ENCODE data around the gene GSTA4. TPM values are rescaled to one million over a fixed set of nuclear protein-coding genes. Genes with fewer than 3 reads are reported as not detected.

Gene GSTA4
- total RNA-seq, 1 donor, result 46.3 TPM

DNA sequence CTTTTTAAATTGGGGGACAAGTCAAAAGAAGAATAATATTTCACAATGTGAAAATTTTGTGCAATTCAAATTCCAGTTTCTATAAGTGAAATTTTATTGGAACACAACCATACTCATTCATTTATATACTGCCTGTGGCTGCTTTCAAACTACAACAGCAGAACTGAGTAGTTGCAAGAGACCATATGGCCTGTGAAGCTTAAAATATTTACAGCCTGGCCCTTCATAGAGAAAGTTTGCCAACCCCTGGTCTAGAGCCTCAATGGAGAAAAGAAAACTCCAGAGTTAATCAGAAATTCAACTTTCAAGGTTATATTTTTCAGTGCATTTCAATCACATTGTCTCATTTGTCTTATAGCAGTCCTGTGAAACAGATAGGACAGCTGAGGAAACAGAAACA lies 43.5 kb upstream of the GSTA4 start:
- TF ChIP-seq, protein P1, sequence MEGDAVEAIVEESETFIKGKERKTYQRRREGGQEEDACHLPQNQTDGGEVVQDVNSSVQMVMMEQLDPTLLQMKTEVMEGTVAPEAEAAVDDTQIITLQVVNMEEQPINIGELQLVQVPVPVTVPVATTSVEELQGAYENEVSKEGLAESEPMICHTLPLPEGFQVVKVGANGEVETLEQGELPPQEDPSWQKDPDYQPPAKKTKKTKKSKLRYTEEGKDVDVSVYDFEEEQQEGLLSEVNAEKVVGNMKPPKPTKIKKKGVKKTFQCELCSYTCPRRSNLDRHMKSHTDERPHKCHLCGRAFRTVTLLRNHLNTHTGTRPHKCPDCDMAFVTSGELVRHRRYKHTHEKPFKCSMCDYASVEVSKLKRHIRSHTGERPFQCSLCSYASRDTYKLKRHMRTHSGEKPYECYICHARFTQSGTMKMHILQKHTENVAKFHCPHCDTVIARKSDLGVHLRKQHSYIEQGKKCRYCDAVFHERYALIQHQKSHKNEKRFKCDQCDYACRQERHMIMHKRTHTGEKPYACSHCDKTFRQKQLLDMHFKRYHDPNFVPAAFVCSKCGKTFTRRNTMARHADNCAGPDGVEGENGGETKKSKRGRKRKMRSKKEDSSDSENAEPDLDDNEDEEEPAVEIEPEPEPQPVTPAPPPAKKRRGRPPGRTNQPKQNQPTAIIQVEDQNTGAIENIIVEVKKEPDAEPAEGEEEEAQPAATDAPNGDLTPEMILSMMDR (IDR thresholded peaks at IDR 0.05; ENCODE audit: insufficient read depth, low read length), result no peak
- H3K4me3 ChIP-seq (ENCODE audit: low read depth, low read length), result no peak overlapping the region
- no peak for DNase-seq (ENCODE audit: low read depth)

DNA sequence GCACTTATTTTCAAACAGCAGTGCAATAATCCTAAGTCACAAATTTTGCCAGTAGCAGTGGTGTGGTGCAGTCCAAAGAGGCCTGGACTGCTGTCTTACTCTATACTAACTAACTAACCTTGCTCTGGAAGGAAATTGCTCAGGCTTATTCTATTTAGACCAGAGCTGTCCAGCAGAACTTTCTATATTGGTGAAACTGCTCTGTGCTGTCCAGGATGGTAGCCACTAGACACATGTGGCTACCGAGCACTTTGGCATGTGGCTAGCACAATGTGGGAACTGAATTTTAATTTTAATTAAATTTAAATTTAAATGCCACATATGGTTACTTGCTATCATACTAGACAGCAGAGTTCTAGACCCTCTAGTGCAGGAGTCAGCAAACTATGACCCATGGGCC lies 43.1 kb upstream of the GSTA4 start:
- H3K4me3 ChIP-seq (ENCODE audit: low read depth, low read length), result no peak overlapping the region
- DNase-seq (ENCODE audit: low read depth), result no peak
- TF ChIP-seq, protein P1 (IDR thresholded peaks at IDR 0.05; ENCODE audit: insufficient read depth, low read length), result no peak

DNA sequence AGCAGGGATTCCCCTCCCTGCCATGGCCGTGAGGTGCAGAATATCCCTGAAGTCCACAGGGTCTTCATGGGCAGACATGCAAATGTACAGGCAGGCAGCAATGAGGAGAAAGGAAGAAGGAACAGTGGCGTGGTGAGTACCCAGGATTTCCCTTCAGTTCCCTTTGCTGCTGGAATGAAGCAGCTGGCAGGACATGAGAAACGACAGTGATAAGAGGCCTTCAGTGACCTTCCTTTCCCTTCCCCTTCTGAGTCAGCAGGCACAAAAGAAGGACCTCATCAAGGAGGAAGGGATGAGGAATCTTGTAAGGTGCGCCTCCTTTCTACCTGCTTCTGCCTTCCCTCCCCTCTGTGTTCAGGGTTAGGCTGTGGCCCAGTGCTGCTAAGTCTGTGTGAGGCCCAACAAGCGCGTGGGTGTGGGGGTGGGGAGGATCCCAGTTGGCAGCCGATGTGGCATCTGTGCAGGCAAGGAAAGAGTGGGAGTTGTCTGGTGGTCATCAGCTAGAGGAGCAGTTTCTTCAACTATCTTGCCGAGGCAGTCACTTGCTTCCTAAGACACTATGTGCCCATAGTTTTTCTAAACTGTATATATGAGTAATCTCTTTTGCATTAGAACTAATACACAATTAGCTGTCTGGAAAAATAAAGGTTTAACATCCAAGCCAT lies 40.6 kb upstream of the GSTA4 start:
- no peak overlapping the region for H3K4me3 ChIP-seq (ENCODE audit: low read depth, low read length)
- TF ChIP-seq, protein P1 (IDR thresholded peaks at IDR 0.05; ENCODE audit: insufficient read depth, low read length), result no peak
- no peak for DNase-seq (ENCODE audit: low read depth)

DNA sequence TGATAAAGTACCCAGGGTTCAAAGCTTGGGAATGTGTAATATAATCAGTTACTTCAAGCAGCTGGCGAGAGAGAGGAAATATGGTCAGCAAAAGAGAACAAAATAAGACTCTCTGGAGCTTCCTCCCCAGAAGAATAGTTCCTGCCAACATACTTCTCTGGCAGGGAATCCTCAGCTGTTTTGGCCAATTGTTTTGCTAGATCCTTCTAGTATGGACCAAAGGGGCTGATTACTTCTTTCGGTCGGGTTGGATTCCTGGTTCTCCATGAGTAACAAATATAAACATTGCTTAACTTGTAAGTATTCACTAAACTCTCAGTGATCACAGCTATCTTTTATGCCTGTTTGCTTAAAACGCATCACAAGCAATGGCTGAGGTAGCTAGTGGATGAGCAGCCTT lies 38.7 kb upstream of the GSTA4 start:
- no peak overlapping the region for H3K4me3 ChIP-seq (ENCODE audit: low read depth, low read length)
- peak; percentile 90 for DNase-seq (ENCODE audit: low read depth)
- TF ChIP-seq, protein P1 (IDR thresholded peaks at IDR 0.05; ENCODE audit: insufficient read depth, low read length), result no peak

DNA sequence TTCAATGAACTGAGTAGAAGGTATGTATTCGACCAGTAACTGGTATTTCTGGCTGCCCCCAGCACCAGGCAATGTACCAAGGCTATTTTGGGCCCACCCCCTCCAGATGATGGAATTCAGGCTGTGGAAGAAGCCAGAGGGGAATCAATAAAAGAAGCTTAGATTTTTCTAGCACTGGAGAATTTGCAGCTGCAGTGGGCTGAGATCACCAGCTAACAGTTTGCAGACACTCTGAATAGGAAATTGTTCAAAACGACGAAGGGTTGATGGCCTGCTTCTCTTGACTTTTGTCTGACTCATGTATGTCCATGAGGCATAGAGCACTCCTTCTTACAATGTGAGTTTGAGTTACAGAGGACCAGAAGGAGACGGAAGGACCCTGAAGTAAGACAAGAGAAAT lies 37.8 kb upstream of the GSTA4 start:
- H3K4me3 ChIP-seq (ENCODE audit: low read depth, low read length), result no peak overlapping the region
- TF ChIP-seq, protein P1 (IDR thresholded peaks at IDR 0.05; ENCODE audit: insufficient read depth, low read length), result no peak
- DNase-seq (ENCODE audit: low read depth), result peak; percentile 31

DNA sequence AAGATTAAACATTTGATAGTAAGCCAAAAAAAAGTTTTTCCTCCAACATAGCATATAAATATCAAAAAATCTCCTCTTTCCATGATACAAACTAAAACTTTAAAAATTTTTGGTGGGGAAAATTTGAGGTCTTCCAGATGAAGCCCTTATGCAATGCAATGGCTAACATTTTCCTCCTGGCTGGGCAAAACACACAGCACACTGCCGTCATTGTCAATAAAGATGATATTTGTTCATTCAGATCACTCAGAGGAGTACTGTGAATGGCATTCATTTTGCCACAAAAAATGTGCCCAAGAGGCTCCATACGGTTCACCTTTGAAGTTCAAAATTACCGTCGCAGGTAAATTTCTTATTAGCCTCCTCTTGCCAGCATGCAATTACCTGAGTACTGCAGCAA lies 36.2 kb upstream of the GSTA4 start:
- no peak for DNase-seq (ENCODE audit: low read depth)
- TF ChIP-seq, protein P1 (IDR thresholded peaks at IDR 0.05; ENCODE audit: insufficient read depth, low read length), result no peak
- no peak overlapping the region for H3K4me3 ChIP-seq (ENCODE audit: low read depth, low read length)

DNA sequence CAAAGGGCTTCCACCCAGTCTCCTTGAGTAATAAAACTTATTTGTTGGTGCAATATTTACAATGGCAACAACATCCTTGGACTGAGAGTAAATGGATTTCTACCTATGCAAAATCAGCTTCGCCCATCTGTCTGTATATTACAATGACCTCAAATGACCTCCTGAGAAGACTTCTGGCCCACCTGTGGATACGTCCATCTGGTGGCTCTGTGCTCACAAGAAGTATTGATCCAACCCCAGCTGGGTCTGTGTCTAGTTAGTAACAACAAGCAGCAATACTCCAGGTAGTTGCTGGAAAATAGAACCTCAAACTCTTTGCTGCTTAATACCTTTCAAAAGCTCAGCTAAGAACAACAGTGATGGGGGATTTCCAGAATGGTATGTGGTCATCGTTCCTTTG lies 34.7 kb upstream of the GSTA4 start:
- H3K4me3 ChIP-seq (ENCODE audit: low read depth, low read length), result no peak overlapping the region
- TF ChIP-seq, protein P1 (IDR thresholded peaks at IDR 0.05; ENCODE audit: insufficient read depth, low read length), result no peak
- DNase-seq (ENCODE audit: low read depth), result no peak
